Thyroid gland (tissue), 4 donors: ENCODE results near the gene NRG3.

Experiments used
- CTCF ChIP-seq, 6 experiments: fragments of 200-600 bp in 3 of 6; fragments of 450-650 bp in 3 of 6; sonication (generic) in 3 of 6; IDR thresholded peaks; one replicate each; pipeline ENCODE4 v1.5.1; 2016 to 2019; ENCODE audit warnings: antibody characterized with exemption in 6 of 6, mild to moderate bottlenecking in 2 of 6, inconsistent platforms in 1 of 6, moderate library complexity in 1 of 6
- POLR2A ChIP-seq, 2 donors: fragments of 450-650 bp; IDR thresholded peaks; one replicate each; pipeline ENCODE4 v1.6.1; 2017; ENCODE audit warnings: antibody characterized with exemption in 2 of 2, mild to moderate bottlenecking in 2 of 2, moderate library complexity in 1 of 2

- TF ChIP-seq POLR2A (IDR thresholded peaks at IDR 0.05) (no peak), CTCF (IDR thresholded peaks at IDR 0.05) (no peak)
Measured at GRCh38 chr10:82171899-82172298, 296.9 kb downstream of the NRG3 start.
